Subcutaneous abdominal adipose tissue (tissue), 5 donors: ENCODE measurements around the gene FAM171A1.

ENCODE experiments used
- H3K27ac ChIP-seq: one replicate; pipeline ENCODE4 v1.7.0; 2013; ENCODE audit warnings: low read depth, mild to moderate bottlenecking, inconsistent platforms, low read length, moderate library complexity
- H3K27me3 ChIP-seq, 5 donors: one replicate each; pipeline ENCODE4 v1.7.0; 2013; ENCODE audit warnings: low read length in 5 of 5, inconsistent platforms in 1 of 5; ENCODE audit not compliant: control insufficient read depth in 5 of 5, insufficient read depth in 4 of 5
- H3K36me3 ChIP-seq, 5 donors: one replicate each; pipeline ENCODE4 v1.7.0; 2013; ENCODE audit warnings: low read length in 5 of 5; ENCODE audit not compliant: control insufficient read depth in 5 of 5, insufficient read depth in 5 of 5
- H3K4me1 ChIP-seq, 5 donors: one replicate each; pipeline ENCODE4 v1.7.0; 2013; ENCODE audit warnings: low read length in 5 of 5, mild to moderate bottlenecking in 3 of 5, moderate library complexity in 1 of 5; ENCODE audit not compliant: control insufficient read depth in 5 of 5, insufficient read depth in 5 of 5
- H3K4me3 ChIP-seq, 5 donors: one replicate each; pipeline ENCODE4 v1.7.0; 2013; ENCODE audit warnings: low read length in 5 of 5, low read depth in 1 of 5
- H3K9ac ChIP-seq, 5 donors: one replicate each; pipeline ENCODE4 v1.7.0; 2013; ENCODE audit warnings: low read length in 5 of 5, mild to moderate bottlenecking in 4 of 5, moderate library complexity in 3 of 5
- H3K9me3 ChIP-seq, 5 donors: one replicate each; pipeline ENCODE4 v1.7.0; 2013; ENCODE audit warnings: low read length in 5 of 5; ENCODE audit not compliant: control insufficient read depth in 5 of 5
- donor health status: healthy.
- donor health status: healthy.
- donor health status: healthy.
- donor health status: healthy.
- donor health status: healthy.

The FAM171A1 gene

GRCh38 chr10:15300145-15300544 is 70.9 kb downstream of the FAM171A1 start:
- no peak overlapping the region for H3K9ac ChIP-seq
- H3K36me3 ChIP-seq = no peaks in the 10 kb centered on the region
- no peaks in the 10 kb centered on the region for H3K9me3 ChIP-seq
- peaks cover 0 to 5% (median 0%) of the 10 kb centered on the region in 5 donors for H3K4me1 ChIP-seq
- no peak overlapping the region for H3K27ac ChIP-seq
- no peaks in the 10 kb centered on the region for H3K27me3 ChIP-seq
- H3K4me3 ChIP-seq = no peak overlapping the region

GRCh38 chr10:15296701-15297100 is 74.4 kb downstream of the FAM171A1 start:
- Histone ChIP-seq H3K4me1 (peaks cover 0 to 8% (median 3%) of the 10 kb centered on the region in 5 donors), H3K9ac (no peak overlapping the region), H3K4me3 (no peak overlapping the region), H3K27me3 (no peaks in the 10 kb centered on the region), H3K36me3 (no peaks in the 10 kb centered on the region), H3K9me3 (no peaks in the 10 kb centered on the region), H3K27ac (no peak overlapping the region)

GRCh38 chr10:15295537-15296325 is 75.4 kb downstream of the FAM171A1 start:
- Histone ChIP-seq H3K27ac (no peak overlapping the region), H3K9me3 (no peaks in the 10 kb centered on the region), H3K36me3 (no peaks in the 10 kb centered on the region), H3K9ac (no peak overlapping the region), H3K27me3 (no peaks in the 10 kb centered on the region), H3K4me1 (peaks cover 0 to 8% (median 1%) of the 10 kb centered on the region in 5 donors), H3K4me3 (no peak overlapping the region)

- peaks cover 0 to 8% (median 0%) of the 10 kb centered on the region in 5 donors for H3K4me1 ChIP-seq
- no peaks in the 10 kb centered on the region for H3K27me3 ChIP-seq
- no peaks in the 10 kb centered on the region for H3K9me3 ChIP-seq
- H3K36me3 ChIP-seq = no peaks in the 10 kb centered on the region
- H3K9ac ChIP-seq = no peak overlapping the region
- no peak overlapping the region for H3K4me3 ChIP-seq
- no peak overlapping the region for H3K27ac ChIP-seq
Measured at GRCh38 chr10:15293862-15294842, 76.9 kb downstream of the FAM171A1 start.

- no peak overlapping the region for H3K27ac ChIP-seq
- peaks cover 0 to 8% (median 0%) of the 10 kb centered on the region in 5 donors for H3K4me1 ChIP-seq
- H3K36me3 ChIP-seq = no peaks in the 10 kb centered on the region
- no peak overlapping the region for H3K4me3 ChIP-seq
- no peaks in the 10 kb centered on the region for H3K27me3 ChIP-seq
- H3K9me3 ChIP-seq = no peaks in the 10 kb centered on the region
- H3K9ac ChIP-seq = no peak overlapping the region
Measured at GRCh38 chr10:15290671-15291070, 80.4 kb downstream of the FAM171A1 start.

- no peaks in the 10 kb centered on the region for H3K9me3 ChIP-seq
- no peaks in the 10 kb centered on the region for H3K27me3 ChIP-seq
- H3K9ac ChIP-seq = no peak overlapping the region
- H3K4me3 ChIP-seq = no peak overlapping the region
- H3K27ac ChIP-seq = no peak overlapping the region
- H3K36me3 ChIP-seq = no peaks in the 10 kb centered on the region
- peaks cover 0 to 8% (median 0%) of the 10 kb centered on the region in 5 donors for H3K4me1 ChIP-seq
Measured at GRCh38 chr10:15290150-15290549, 80.9 kb downstream of the FAM171A1 start.

- Histone ChIP-seq H3K4me3 (no peak overlapping the region), H3K4me1 (peaks cover 0 to 8% (median 0%) of the 10 kb centered on the region in 5 donors), H3K9ac (no peak overlapping the region), H3K27ac (no peak overlapping the region), H3K36me3 (peaks cover 0 to 32% (median 14%) of the 10 kb centered on the region in 5 donors), H3K27me3 (no peaks in the 10 kb centered on the region), H3K9me3 (no peaks in the 10 kb centered on the region)
Measured at GRCh38 chr10:15280974-15281373, 90.1 kb downstream of the FAM171A1 start.

GRCh38 chr10:15280462-15280861 is 90.6 kb downstream of the FAM171A1 start:
- Histone ChIP-seq H3K36me3 (peaks cover 0 to 32% (median 14%) of the 10 kb centered on the region in 5 donors), H3K27ac (no peak overlapping the region)

GRCh38 chr10:15279236-15279635 is 91.9 kb downstream of the FAM171A1 start:
- Histone ChIP-seq H3K36me3 (peaks cover 0 to 32% (median 14%) of the 10 kb centered on the region in 5 donors), H3K9me3 (no peaks in the 10 kb centered on the region), H3K27ac (no peak overlapping the region), H3K27me3 (no peaks in the 10 kb centered on the region), H3K4me1 (peaks cover 0 to 8% (median 0%) of the 10 kb centered on the region in 5 donors), H3K9ac (no peak overlapping the region), H3K4me3 (no peak overlapping the region)

More at GRCh38 chr10:15280462-15280861, 90.6 kb downstream of the FAM171A1 start:
- Histone ChIP-seq H3K9ac (no peak overlapping the region), H3K4me1 (peaks cover 0 to 8% (median 0%) of the 10 kb centered on the region in 5 donors), H3K27me3 (no peaks in the 10 kb centered on the region), H3K9me3 (no peaks in the 10 kb centered on the region), H3K4me3 (no peak overlapping the region)
